Cardiac septum (tissue), 1 donor: Measurements from ENCODE around the gene BTNL3. TPM values are rescaled to one million over a fixed set of nuclear protein-coding genes. Genes with fewer than 3 reads are reported as not detected.
"Not testable (repeated sequence)": the region's sequence is repeated elsewhere in the genome, so short reads cannot be mapped to it uniquely, and the experiment has no call there.

Source experiments
- DNase-seq: peaks from one replicate; pipeline ENCODE4 v3.0.0-alpha.2; 2020; ENCODE audit warnings: low spot score
- intact Hi-C: fragments of 100-400 bp; cut with DNase I; formaldehyde crosslinking; loops from one replicate; pipeline ENCODE4 v1.14.0; 2022
- microRNA-seq: library from miRNA; unstranded; fragments of <30 nt; microRNA quantifications from one replicate; pipeline ENCODE4 v1.2.0, GENCODE V29; 2020
- total RNA-seq: library from RNA; stranded (reverse); fragmentation: NEBNext Ultra II Directional; extraction: Animal tissue kit (Norgen Biotek cat#: 25700); gene quantifications from one replicate; pipeline ENCODE4 v1.2.1, GENCODE V29; 2021
- donor health status: DM: no; HTN: no; CAD: no.

The BTNL3 gene
- total RNA-seq, 1 donor from 2014 or later: not detected

- intact Hi-C loops: loop anchor here (5.0 kb wide), 1 partner anchor 177 kb away; no protein-coding TSS in a partner anchor
- DNase-seq: no peak
These were observed 56.1 kb downstream of the BTNL3 start for GRCh38 chr5:181044662-181045305.

GRCh38 chr5:181045316-181045715 lies 56.7 kb downstream of the BTNL3 start:
- intact Hi-C loops: no loop called here
- no peak for DNase-seq

DNA sequence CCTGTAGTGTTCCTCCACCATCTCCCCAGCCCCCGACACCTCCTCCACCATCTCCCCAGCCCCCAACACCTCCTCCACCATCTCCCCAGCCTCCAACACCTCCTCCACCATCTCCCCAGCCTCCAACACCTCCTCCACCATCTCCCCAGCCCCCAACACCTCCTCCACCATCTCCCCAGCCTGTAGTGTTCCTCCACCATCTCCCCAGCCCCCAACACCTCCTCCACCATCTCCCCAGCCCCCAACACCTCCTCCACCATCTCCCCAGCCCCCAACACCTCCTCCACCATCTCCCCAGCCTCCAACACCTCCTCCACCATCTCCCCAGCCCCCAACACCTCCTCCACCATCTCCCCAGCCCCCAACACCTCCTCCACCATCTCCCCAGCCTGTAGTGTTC lies 57.2 kb downstream of the BTNL3 start:
- intact Hi-C loops, DNase-seq: not testable (repeated sequence)

- intact Hi-C loops: no loop called here
- DNase-seq: no peak
These were observed 58.6 kb downstream of the BTNL3 start for GRCh38 chr5:181047288-181047687.

GRCh38 chr5:181047921-181048320 lies 59.3 kb downstream of the BTNL3 start:
- no peak for DNase-seq
- intact Hi-C loops: no loop called here

DNA sequence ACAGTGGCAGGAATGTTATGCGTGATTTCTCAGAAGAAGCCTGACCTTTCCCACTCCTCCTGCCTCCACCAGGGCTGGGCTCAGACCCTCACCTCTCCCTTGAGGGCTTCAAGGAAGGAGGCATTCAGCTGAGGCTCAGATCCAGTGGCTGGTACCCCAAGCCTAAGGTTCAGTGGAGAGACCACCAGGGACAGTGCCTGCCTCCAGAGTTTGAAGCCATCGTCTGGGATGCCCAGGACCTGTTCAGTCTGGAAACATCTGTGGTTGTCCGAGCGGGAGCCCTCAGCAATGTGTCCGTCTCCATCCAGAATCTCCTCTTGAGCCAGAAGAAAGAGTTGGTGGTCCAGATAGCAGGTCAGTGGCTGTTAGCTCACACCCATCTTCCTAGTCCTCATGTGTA lies 61.4 kb downstream of the BTNL3 start:
- intact Hi-C loops: no loop called here

GRCh38 chr5:181051841-181052671 lies 63.4 kb downstream of the BTNL3 start:
- no peak for DNase-seq
- intact Hi-C loops: no loop called here

More for the DNA sequence above, 61.4 kb downstream of the BTNL3 start:
- DNase-seq: no peak

- no peak for DNase-seq
These were observed 64.2 kb downstream of the BTNL3 start for GRCh38 chr5:181052672-181053487.

DNA sequence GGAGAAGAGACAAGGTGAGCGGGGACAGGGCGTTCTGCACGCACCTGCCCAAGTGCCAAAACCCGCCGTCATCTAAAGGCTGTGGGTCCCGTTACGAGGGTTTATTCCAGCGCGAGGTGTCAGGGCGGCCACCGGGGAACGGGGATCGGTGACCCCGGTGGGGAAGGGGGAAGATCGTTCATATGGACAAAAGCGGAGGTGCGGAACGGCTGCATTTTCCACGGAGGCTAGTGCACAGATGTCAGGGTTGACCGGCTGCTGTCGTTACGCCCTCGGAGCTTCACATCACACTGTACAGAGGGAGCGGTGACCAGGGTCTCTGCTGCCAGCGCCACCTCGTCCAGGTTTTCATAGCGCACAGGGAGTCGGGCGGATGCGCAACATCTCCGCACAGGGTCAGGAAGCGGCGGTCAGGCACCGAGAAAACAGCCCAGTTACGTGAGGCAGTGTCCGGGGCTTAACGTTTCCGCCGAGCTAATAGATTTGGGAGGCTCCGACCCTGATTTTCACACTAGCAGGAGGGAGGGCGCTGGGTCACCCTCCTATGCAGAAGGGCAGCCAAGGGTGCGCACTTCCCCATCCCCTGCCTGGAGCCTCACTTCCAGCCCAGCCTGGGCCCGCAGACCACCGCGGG lies 65.0 kb downstream of the BTNL3 start:
- DNase-seq: no peak
- intact Hi-C loops: no loop called here

More at GRCh38 chr5:181052672-181053487, 64.2 kb downstream of the BTNL3 start:
- intact Hi-C loops: no loop called here

DNA sequence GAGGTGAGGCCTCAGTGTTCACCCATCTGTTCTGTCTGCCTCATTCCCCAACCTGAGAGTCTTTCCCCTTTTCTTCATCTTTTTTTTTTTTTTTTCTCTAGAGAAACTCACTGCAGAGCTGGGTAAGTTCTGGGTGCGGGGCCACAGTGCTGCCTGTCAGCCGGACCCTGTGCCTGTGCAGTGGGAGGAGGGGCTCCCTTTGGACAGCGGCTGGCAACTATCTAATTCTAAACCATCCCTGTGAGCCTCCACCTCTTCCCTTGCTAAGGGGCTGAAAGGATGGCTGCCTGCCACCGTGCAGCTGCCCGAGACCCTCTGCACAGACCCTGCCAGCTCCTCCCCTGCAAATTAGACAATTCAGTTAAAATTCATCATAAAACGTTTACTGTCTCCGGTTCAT lies 65.5 kb downstream of the BTNL3 start:
- DNase-seq: no peak
- intact Hi-C loops: no loop called here

GRCh38 chr5:181054871-181055459 lies 66.3 kb downstream of the BTNL3 start:
- no peak for DNase-seq
- intact Hi-C loops: no loop called here

Small RNAs within 50 kb of the gene (microRNA-seq; reads per million reads assigned to microRNA genes)
- gene MIR8089: not detected

Other genes with a start within 250 kb of the BTNL3 start
- gene OR2Y1, start 248.8 kb upstream of the BTNL3 start, total RNA-seq: not detected
- 66.0 TPM for gene MGAT1, start 186.0 kb upstream of the BTNL3 start, total RNA-seq
- 19.4 TPM for gene ZFP62, start 127.6 kb upstream of the BTNL3 start, total RNA-seq
- 0.43 TPM for gene BTNL8, start 89.7 kb upstream of the BTNL3 start, total RNA-seq
- gene BTNL9, start 51.4 kb downstream of the BTNL3 start, total RNA-seq: 25.2 TPM
- not detected for gene OR2V1, start 142.3 kb downstream of the BTNL3 start, total RNA-seq
- gene OR2V2, start 158.7 kb downstream of the BTNL3 start, total RNA-seq: not detected
- 6.4 TPM for gene TRIM7, start 216.3 kb downstream of the BTNL3 start, total RNA-seq
- gene TRIM41, start 234.4 kb downstream of the BTNL3 start, total RNA-seq: 33.0 TPM